Amniotic epithelial cell (primary cell): ENCODE results near the gene MANEA.

ENCODE experiments used
- DNase-seq: peaks from one replicate; pipeline ENCODE4 v3.0.0-alpha.2; 2010; ENCODE audit warnings: low read depth

Gene MANEA

DNA sequence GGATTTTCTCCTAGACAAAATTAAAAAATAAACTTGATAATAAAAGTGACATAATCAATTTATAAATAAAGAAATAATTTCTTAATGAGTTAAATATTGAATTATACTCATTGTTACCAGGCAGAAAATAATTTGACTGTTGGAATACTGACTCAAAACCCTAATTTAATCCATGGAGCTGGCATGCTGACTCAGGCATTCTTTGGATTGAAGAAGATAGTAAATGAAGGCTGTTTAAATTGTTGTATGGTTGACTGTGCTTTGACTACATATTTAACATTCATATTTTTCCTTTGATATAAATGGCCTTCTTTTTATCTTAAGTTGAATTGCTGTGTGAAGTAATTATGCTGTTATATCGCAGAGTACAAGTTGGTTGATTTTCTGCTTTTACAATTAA is 11.7 kb downstream of the MANEA start:
- no peak for DNase-seq

DNA sequence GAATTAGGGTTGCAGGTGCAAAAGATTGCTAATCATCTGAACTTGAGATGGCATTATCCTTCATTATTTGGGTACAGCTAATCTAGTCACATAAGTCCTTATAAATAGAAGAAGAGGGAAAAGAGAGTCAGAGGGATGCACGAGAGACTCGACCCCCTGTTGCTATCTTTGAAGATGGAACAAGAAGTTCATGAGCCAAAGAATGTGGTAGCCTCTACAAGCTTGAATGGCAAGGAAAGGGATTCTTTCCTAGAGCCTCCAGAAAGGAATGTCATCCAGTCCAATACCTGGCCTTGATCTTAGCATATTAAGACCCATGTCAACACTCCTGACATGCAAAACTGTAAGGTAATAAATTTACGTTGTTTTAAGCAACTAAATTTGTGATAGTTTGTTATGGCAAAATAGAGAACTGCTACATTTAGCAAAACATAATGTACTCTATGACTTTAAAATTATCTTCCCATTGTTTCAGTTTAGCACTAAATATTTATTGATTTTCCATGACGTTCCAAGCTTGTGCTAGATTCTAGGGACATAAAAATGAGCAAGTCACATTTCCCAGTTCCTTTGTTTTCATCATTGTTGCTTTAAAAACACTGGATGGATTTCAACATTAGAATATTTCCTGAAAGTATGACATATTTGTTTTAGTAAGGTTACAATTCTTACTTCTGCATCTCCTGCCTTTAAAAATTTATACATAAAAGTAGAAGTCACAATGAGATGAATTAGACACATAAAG is 12.7 kb downstream of the MANEA start:
- DNase-seq, result no peak

DNA sequence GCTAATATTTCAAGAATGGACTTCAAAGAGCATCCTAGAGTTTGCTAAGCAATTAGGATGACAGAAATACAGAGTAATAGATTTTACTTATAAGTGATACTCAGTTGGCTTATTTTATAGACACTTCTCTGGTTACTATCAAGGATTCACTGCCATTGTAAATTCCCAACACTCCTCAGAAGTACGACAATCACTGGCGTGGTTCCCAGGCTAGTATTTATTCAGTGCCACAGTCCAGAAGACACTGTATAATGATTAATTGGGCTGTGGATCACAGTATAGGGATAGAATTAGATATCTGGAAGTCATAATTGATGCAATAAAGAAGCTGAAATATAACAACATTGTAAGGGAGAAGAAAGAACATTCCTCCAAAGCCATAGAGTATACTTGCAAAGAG is 15.7 kb downstream of the MANEA start:
- no peak for DNase-seq

GRCh38 chr6:95596021-95596420 is 18.7 kb downstream of the MANEA start:
- no peak for DNase-seq

DNA sequence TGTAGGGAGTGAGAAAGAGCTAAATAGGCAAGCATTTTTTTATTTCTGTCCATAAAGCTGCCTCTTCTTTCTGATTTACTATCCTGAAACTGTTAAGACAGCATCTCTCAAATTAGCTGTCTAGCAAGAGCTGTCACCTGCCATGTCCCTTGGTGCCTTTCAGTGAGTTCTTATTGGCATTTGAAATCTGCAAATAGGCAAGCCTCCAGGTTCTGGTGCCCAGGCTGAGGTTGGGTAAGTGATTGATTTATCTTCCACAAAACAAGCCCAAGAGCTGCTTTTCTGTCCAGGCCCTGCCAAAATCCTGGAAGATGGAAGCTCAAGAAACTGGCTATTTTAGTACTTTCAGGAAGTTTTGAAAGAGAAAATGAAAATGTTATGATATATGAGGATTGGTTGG is 22.4 kb downstream of the MANEA start:
- DNase-seq, result no peak

DNA sequence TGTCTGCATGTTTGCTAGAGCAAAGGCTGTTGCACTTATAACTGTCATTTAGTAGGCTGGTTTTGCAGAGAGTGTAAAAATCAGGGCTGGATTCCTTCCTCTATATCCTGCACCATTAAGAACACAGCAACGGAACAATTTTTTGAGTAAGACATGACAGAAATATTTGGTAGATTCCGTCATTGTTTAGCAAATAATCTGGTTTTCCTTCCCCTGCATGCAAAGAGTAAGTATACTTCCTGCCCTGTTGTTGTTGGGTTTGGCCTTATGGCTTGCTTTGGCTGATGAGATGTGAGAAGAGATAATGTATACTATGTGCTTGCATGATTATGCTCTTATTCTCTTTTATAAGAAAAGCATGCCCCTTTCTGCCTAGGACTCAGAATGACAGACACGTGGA is 23.8 kb downstream of the MANEA start:
- DNase-seq, result peak; percentile 17

- peak; percentile 36 for DNase-seq
Observed at GRCh38 chr6:95614094-95614493, 36.8 kb downstream of the MANEA start.

GRCh38 chr6:95629551-95629950 is 52.2 kb downstream of the MANEA start:
- no peak for DNase-seq

DNA sequence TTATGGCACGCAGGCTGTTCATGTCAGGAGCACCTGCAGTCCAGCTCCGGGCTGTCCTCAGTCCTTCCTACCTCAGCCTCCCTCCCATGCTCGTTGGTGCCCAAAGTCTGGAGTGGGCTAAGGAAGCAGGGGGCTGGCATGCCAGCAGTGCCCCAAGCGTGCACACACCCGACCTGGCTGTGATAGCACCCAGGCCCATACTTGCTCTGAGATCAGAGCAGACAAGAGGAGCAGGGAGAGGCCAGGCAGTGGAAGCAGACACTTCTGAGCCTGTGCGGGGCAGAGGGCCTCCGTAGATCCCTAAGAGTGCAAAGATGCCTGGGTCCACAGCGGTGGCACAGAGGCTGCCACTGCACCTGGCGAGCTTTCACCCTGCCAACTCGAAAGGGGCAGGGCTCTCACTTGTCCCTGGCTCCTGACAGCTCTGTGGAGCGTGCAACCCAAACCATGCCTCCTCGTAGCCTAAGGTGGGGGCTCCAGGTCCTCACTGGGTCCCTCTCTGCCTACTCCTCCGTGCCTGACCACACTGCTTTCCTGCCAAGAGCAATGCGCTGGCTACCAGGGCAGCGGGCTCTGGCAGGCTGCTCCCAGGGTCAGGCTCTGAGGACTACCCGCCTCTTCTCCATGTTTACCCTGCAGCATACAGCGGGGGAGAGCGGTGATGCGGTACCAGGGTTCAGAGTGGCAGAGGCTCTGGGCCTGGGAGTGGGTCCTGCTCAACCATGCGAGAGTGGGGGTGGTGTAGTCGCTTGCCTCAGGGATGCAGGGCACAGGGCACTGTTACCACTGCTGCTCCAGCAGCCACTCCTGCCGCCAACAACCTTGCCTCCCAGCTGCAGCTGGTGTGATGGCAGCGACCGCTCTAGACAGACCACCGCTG is 59.5 kb downstream of the MANEA start:
- DNase-seq, result no peak

- no peak for DNase-seq
Observed at GRCh38 chr6:95648636-95649035, 71.3 kb downstream of the MANEA start.

- DNase-seq, result no peak
Observed at GRCh38 chr6:95649451-95649850, 72.1 kb downstream of the MANEA start.

GRCh38 chr6:95654176-95654575 is 76.8 kb downstream of the MANEA start:
- no peak for DNase-seq

DNA sequence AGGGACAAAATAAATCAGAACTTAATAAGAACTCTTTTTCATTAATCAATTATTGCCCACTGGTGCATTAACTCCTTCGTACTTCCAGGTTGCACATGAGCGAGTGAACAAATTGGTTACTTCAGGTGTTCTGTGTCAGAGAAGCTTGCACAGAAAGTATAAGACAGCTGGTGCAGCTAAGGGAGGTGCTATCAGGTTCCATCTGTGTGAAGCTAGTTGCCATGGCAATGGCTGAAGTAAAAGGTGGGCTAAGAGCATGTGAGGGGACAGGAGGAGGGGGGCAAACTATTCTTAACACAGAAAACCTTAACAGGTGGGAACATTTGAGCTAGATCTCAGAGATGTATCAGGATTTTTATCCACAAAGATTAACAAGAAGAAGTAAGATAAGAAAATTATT is 81.6 kb downstream of the MANEA start:
- no peak for DNase-seq
